OCI-LY3 (cell line): Measurements from ENCODE around the gene RSPO3.

Experiments
- EZH2phosphoT487 ChIP-seq: fragments of 200-600 bp; shearing (Covaris generic); IDR thresholded peaks from 2 replicates; pipeline ENCODE4 v1.6.1; 2018; ENCODE audit warnings: antibody characterized with exemption, mixed run types, low read depth
- TF ChIP-seq, protein P1 (sequence below): fragments of 200-600, 300-600 bp; sonication (generic); IDR thresholded peaks from 2 replicates; pipeline ENCODE4 v1.5.1; 2014; ENCODE audit warnings: antibody characterized with exemption, low read length, low read depth

DNA sequence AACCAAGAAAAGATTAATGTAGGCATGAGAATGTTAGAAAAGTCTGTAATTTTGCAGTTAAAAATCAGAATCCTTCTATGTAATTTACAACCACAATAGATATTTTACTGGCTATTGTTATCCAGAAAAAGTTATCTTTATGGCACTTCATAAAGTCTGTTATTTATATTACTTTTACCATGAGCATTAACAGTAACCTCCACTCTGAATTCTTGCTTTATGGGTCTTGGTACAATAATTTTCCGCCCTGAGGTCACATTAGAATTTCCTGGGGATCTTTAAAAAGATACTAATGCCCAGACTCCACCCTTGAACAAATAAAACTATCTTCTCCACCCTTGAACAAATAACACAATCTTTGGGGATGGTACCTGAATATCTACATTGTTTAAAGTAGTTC, 9.6 kb downstream of the RSPO3 start:
- TF ChIP-seq, protein P1, sequence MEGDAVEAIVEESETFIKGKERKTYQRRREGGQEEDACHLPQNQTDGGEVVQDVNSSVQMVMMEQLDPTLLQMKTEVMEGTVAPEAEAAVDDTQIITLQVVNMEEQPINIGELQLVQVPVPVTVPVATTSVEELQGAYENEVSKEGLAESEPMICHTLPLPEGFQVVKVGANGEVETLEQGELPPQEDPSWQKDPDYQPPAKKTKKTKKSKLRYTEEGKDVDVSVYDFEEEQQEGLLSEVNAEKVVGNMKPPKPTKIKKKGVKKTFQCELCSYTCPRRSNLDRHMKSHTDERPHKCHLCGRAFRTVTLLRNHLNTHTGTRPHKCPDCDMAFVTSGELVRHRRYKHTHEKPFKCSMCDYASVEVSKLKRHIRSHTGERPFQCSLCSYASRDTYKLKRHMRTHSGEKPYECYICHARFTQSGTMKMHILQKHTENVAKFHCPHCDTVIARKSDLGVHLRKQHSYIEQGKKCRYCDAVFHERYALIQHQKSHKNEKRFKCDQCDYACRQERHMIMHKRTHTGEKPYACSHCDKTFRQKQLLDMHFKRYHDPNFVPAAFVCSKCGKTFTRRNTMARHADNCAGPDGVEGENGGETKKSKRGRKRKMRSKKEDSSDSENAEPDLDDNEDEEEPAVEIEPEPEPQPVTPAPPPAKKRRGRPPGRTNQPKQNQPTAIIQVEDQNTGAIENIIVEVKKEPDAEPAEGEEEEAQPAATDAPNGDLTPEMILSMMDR: no peak
- no peak for TF ChIP-seq EZH2phosphoT487
